Measurements from ENCODE around the gene TFF3.

Gene TFF3, protein sequence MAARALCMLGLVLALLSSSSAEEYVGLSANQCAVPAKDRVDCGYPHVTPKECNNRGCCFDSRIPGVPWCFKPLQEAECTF

DNA sequence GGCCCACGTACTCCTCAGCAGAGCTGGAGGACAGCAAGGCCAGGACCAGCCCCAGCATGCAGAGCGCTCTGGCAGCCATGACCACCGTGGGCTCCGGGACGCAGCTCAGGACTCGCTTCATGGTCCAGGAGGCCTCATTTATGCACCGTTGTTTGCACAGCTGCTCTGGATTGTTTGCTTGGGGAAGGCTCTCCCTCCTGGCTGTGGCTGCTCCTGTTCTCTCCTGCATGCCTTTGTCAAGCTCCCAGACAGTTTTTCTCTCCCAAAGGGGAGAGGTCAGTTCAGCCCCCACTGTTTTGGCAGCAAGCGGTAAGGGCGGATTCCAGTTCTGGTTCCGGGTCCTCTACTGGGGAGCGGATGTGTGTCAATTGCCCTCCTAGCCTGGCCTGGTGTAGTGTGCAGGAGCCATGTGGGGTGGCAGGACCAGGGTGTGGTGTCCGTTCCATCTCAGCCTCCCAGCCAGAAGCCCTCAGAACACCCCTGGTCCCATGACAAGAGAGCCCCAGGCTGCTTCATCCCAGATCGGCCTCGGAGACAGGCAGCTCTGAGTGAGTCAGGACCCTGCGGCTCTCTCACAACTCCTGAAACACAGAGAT, at the start of gene TFF3:
TFF3 (minus strand) TSS at position 114 of the 596 bp plus-strand sequence; CDS start at position 79, 35 bp downstream.
- peak; percentile 86 for DNase-seq (ENCODE audit: low spot score)

DNA sequence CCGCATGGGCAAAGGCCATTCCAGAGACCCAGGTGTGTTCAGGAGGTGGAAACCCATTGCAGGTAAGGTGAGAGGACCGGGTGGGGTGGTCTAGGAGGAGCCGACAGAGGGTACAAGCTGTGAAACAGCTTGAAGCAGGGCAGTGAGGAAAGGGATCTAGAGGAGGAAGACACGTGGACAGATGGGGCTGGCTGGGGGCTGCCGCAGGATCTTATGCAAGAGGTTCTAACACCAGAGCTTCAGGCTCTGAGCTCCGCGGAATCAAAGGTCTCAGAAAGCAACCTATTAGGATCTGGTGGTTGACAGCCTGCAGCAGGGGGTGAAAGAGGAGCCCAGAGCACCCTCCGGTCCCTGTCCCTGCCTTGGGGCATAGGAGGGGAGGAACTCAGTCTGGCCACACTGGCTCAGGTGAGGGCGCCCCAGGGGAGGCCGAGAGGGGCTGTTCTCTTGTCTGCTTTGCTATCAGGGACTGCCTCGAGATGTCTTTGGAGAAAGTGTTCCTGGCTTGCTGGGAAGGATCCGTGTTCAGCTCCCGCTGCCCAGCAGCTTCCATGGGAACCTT, 49.2 kb upstream of the TFF3 start:
- no peak for DNase-seq (ENCODE audit: low spot score)

DNA sequence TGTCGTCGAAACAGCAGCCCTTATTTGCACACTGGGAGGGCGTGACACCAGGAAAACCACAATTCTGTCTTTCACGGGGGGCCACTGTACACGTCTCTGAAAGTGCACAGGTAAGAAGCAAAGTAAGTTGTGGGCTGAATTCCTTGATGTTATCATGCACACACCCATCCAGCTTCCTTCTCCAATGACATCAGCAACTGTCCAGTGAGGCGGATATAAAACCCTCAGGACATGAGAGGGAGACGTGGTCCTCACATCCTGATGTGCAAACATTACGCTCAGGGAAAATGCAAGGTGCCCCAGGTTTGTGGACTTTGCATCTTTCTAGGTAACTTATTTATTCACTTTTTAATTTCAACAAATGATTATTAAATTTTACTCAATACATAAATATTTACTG, 48.1 kb upstream of the TFF3 start:
- peak; percentile 38 for DNase-seq (ENCODE audit: low spot score)

- no peak for DNase-seq (ENCODE audit: low spot score)
Measured at GRCh38 chr21:42362700-42363099, 47.5 kb upstream of the TFF3 start.

DNA sequence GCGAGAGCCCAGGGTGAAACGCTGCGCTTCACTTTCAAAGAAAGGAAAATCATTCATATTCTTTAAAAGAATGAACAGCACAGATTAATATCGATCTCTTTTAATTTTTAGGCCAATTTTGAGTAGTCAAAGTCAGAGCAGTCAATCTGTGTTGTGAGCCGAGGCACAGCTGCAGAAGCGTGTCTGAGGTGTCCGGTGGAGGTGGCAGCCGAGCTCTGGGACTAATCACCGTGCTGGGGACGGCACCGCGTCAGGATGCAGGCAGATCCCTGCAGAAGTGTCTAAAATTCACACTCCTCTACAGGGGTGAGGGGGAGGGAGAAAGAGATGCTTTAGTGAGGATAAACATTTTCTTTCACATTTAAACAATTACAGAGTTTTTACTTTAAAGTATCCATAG, 47.0 kb upstream of the TFF3 start:
- DNase-seq (ENCODE audit: low spot score) = no peak

DNA sequence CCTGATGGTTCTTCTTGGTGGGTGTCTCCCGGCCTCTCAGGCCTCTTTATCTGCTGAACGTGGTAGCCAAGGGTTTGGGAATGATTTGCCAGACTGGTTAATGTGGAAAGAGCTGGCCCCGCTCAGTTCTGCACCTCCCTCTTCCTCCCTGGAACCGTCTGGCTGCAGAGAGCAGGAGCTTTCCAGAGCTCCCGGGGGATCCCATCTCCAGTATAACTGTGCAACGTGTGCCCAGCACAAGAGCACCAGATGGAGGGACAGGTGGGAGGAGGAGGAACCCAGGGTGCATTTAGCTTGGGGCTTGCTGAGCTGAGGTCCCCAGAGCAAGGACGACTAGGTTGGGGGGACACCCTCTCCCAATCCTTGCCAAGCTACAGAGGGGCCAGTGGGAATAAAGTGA, 46.1 kb upstream of the TFF3 start:
- no peak for DNase-seq (ENCODE audit: low spot score)

GRCh38 chr21:42360317-42360716, 45.1 kb upstream of the TFF3 start:
- no peak for DNase-seq (ENCODE audit: low spot score)

DNA sequence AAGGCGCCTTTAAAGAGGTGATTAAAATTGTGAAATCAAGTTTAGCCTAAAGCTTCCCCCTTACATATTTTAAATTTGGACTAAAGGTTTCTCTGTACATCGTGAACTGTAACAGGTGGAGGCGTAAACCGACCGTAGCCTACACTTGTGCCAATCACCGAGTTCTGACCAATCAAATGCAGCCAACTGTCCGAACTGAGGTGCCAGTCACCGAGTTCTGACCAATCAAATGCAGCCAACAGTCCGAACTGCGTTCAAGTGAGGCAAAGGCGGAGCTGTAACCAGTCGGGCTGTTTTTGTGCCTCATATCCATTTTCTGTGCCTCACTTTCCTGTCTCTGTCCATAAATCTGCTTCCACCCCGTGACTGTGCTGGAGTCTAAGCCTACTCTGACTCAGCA, 43.7 kb upstream of the TFF3 start:
- no peak for DNase-seq (ENCODE audit: low spot score)

- DNase-seq (ENCODE audit: low spot score) = no peak
Measured at GRCh38 chr21:42358261-42358660, 43.1 kb upstream of the TFF3 start.

- no peak for DNase-seq (ENCODE audit: low spot score)
Measured at GRCh38 chr21:42357307-42357706, 42.1 kb upstream of the TFF3 start.

DNA sequence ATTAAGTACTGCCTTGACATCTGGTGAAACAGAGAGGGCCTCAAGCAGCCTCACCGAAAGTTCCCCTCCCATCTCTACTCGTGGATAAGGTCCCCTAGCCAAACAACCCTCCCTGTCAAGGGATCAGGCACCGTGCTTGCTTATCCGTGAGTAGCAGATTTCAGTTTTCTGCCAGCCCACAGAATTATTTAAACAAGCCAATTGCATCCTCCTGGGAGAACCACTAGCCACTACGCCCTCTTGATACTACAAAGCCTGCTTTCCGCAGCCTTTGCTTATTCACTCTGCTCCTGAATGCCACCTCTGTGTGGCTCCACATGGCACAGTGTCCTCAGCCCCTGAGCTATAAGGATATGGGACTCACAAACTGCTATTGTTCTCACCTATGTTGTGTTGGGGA, 41.4 kb upstream of the TFF3 start:
- no peak for DNase-seq (ENCODE audit: low spot score)

DNA sequence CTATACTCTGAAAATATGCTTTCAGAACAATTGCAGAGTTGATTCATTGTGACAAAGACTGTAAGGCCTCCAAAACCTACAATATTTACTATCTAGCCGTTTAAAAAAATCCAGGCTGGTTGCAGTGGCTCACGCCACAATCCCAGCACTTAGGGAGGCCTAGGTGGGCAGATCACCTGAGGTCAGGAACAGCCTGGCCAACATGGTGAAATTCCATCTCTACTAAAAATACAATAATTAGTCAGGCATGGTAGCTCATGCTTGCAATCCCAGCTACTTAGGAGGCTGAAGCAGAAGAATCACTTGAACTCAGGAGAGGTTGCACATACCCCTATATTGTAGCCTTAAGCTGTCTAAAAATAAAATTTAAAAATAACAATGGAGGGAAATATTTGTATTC, 40.8 kb upstream of the TFF3 start:
- DNase-seq (ENCODE audit: low spot score) = no peak

- no peak for DNase-seq (ENCODE audit: low spot score)
Measured at GRCh38 chr21:42353623-42354022, 38.4 kb upstream of the TFF3 start.

DNA sequence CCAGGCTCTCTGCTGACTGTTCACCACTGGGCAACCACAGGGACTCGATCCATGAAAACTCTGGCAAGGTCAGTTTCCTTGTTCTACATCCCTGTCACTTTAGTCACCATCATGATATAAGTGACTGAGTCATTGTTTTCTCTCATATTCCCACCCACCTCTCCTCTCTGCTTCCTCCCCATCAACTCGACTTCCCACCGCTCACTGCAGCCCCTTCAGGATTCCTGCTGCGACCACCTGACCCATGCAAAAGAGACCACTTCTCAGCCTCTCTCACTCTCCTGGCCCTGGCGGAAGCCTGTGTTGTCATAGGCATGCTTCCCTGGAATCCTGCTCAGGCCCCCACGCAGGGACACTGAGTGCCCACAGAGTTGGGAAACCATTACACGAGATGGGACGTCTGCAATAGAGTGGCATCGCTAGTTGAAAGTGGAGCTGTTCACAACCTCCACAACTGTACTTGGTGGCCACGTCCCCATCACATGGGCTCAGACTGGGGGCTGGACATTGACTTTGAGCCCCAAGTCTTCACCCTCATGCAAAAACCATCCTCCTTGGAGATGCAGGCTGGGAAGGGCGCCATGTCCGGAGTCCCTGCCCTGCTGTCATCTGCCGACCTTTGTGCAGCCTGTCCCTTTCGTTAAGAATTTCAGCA, 37.4 kb upstream of the TFF3 start:
- peak; percentile 17 for DNase-seq (ENCODE audit: low spot score)

DNA sequence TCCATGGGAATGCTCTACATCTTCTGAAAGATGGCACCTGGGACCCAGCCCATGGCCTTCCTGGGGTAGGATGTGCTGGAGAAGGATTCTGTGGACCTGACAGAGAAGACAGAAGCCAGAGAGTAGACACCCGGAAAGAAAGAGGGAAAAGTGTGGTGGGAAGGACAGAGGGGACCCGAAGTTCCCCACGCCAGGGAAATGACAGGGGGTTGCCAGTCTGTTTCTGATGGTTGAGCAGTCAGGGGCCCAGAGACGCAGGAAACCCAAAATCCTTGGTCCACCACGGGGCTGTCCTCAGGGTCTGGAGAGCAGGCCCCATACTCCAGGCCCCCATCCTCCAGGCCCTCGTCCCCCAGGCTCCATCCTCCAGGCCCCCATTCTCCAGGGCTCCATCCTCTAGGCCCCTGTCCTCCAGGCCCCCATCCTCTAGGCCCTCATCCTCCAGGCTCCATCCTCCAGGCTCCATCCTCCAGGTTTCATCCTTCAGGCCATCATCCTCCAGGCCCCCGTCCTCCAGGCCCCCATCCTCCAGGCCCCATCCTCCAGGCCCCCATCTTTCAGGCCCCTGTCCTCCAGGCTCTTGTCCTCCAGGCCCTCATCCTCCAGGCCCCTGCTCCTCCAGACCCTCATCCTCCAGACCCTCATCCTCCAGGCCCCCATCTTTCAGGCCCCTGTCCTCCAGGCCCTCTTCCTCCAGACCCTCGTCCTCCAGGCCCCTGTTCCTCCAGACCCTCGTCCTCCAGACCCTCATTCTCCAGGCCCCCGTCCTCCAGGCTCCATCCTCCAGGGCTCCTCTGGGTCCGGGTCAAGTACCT, 36.6 kb upstream of the TFF3 start:
- DNase-seq (ENCODE audit: low spot score) = no peak

GRCh38 chr21:42350927-42351426, 35.8 kb upstream of the TFF3 start, which contains the start of gene TFF2:
TSS of gene TFF2 (minus strand) at chr21:42350994. CDS start at chr21:42350957, 37 bp downstream.
- DNase-seq (ENCODE audit: low spot score) = peak; percentile 86

- no peak for DNase-seq (ENCODE audit: low spot score)
Measured at GRCh38 chr21:42350318-42350910, 35.2 kb upstream of the TFF3 start.

DNA sequence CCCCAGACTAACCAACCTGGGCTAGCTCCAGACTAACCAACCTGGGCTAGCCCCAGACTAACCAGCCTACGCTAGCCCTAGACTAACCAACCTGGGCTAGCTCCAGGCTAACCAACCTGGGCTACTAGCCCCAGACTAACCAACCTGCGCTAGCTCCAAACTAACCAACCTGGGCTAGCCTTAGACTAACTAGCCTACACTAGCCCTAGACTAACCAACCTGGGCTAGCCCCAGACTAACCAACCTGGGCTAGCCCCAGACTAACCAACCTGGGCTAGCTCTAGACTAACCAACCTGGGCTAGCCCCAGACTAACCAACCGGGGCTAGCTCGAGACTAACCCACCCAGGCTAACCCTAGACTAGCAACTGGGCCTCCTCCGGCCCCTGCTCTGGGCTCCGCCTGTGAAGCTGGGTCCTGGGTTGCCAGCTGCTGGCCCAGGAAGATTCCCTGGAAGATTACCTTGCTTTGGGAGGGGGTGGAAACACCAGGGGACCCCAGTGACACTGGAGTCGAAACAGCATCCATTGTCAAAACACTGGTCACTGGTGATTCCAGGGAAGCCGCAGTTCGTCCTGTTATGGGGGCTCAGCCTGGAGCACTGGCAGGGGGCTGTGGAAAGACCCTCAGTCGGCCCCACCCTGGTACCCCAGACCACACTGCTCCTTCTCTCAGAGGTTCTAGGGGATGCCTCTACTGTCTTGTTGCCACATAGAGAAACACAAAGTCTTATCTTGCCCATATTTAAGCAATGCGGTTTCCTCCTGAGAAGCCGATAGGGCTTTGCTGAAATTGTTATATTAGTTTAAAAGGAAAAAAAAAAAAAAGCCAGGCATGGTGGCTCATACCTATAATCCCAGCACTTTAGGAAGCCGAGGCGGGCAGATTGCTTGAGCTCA, 34.5 kb upstream of the TFF3 start:
- no peak for DNase-seq (ENCODE audit: low spot score)

DNA sequence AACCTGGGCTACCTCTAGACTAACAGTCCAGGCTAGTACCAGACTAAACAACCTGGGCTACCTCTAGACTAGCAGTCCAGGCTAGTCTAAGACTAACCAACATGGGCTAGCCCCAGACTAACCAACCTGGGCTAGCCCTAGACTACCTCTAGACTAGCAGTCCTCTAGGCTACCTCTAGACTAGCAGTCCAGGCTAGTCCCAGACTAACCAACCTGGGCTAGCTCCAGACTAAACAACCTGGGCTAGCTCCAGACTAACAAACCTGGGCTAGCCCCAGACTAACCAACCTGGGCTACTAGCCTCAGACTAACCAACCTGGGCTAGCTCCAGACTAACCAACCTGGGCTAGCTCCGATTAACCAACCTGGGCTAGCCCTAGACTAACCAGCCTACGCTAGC, 33.6 kb upstream of the TFF3 start:
- DNase-seq (ENCODE audit: low spot score) = no peak

- no peak for DNase-seq (ENCODE audit: low spot score)
Measured at GRCh38 chr21:42347601-42348327, 32.6 kb upstream of the TFF3 start.
